ENCODE results near the gene C1orf226.
"Not testable (repeated sequence)": the region's sequence is repeated elsewhere in the genome, so short reads cannot be mapped to it uniquely, and the experiment has no call there.

Gene C1orf226

DNA sequence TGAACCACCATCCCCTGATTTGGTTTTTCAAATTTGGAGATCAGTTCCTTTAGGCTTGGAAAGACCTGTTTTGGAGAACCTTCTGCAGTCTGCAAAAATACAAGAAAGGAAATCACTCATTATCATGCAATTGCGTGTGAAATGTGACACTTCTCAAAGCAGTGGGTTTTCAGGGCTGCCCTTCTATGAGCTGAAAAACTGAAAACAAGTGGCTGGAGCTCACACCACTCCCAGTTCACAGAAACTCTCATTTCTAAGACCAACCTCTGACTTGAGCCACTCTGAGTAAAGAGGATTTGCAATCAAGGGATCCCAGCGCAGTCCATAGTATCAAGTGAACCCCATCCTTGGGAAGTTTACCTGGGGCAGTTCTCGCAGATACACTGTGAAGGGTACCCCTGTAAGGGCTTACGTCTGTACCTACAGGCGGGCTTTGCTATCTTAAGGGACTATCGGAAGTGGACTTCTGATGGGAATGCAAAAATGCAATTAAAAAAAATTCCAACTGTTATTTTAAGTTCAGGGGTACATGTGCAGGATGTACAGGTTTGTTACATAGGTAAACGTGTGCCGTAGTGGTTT lies 17.6 kb downstream of the C1orf226 start:
- DNase-seq, result no peak
- no peaks in the 10 kb centered on the region for H3K9me3 Mint-ChIP-seq
- H3K27ac Mint-ChIP-seq, result no peak overlapping the region
- no peaks in the 10 kb centered on the region for H3K4me1 Mint-ChIP-seq
- H3K36me3 Mint-ChIP-seq (ENCODE audit: low read depth), result no peaks in the 10 kb centered on the region
- no peak for ATAC-seq
- peaks cover 17% of the 10 kb centered on the region for H3K27me3 Mint-ChIP-seq
- H3K4me3 Mint-ChIP-seq, result no peak overlapping the region

DNA sequence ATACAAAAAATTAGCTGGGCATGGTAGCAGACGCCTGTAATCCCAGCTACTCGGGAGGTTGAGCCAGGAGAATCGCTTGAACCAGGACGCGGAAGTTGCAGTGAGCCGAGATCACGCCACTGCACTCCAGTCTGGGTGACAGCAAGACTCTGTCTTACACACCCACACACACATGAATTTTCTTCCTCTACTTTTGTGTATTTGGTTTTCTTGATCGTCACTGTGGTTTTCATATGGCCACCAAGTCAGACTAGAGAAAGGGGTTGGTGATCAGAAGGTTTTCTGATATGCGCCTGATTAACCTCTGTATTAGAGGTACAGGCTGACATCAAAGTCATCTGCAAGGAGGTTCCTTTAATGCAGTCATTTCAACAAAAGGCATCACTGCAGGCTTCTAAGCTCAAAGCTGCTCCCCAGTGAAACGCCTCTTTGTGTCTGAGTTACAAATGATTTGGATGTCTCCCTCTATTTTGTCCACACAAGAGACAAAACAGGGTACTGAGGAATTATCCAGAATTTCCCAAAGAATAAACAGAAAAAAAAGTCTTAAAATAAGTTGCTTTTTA lies 19.3 kb downstream of the C1orf226 start:
- Mint-ChIP-seq H3K27me3 (peaks cover 17% of the 10 kb centered on the region), H3K27ac (no peak overlapping the region), H3K4me3 (no peak overlapping the region), H3K4me1 (no peaks in the 10 kb centered on the region), H3K9me3 (no peaks in the 10 kb centered on the region), H3K36me3 (ENCODE audit: low read depth) (no peaks in the 10 kb centered on the region)
- ATAC-seq (no peak), DNase-seq (no peak)

DNA sequence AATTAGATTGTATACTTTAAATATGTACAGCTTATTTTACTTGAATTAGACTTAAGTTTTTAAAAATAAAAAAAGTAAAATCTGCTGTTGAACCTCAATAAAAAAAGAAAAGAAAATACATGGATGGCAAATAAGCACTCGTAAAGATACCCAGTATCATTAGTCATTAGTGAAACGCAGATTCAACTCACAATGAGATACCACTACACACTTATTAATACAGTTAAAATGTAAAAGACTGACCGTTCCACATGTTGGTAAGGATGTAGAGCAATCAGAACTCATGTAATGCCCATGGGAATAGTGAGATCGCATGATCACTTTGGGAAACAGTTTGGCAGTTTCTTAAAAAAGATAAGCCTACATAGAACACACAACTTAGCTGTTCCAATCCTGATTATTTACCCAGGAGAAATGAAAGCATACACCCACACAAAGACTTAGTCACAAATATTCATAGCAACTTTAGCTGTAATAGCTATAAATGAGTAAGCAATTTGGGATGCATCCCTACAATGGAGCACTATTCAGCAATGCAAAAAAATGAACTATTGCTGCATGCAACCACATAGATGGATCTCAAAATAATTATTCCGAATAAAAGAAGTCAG lies 23.1 kb downstream of the C1orf226 start:
- Mint-ChIP-seq H3K4me3 (no peak overlapping the region), H3K27ac (no peak overlapping the region), H3K36me3 (ENCODE audit: low read depth) (no peaks in the 10 kb centered on the region), H3K27me3 (peaks cover 8% of the 10 kb centered on the region), H3K4me1 (no peaks in the 10 kb centered on the region), H3K9me3 (no peaks in the 10 kb centered on the region)
- no peak for DNase-seq
- ATAC-seq, result no peak

DNA sequence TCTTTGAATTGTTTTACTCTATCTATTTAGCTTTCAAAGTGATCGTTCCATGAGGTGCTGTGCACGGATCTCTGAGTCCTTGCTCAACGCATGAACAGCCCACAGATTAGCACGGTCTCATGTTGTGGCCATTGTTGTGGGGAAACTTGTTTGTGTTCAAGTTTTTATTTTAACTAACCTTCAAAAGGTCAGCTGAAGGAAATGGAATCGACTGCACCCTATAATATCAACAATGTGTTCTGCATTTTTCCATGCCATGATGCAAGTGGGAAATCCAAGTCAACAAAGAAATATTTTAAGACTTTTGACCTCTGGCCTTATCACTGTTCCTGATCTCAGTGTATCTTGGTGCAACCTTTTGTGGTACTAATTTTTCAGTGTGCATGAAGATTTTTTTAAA lies 24.3 kb downstream of the C1orf226 start:
- DNase-seq (no peak), ATAC-seq (no peak)
- Mint-ChIP-seq H3K9me3 (no peaks in the 10 kb centered on the region), H3K27ac (no peak overlapping the region), H3K4me3 (no peak overlapping the region), H3K27me3 (peaks cover 7% of the 10 kb centered on the region), H3K4me1 (no peaks in the 10 kb centered on the region), H3K36me3 (ENCODE audit: low read depth) (no peaks in the 10 kb centered on the region)

DNA sequence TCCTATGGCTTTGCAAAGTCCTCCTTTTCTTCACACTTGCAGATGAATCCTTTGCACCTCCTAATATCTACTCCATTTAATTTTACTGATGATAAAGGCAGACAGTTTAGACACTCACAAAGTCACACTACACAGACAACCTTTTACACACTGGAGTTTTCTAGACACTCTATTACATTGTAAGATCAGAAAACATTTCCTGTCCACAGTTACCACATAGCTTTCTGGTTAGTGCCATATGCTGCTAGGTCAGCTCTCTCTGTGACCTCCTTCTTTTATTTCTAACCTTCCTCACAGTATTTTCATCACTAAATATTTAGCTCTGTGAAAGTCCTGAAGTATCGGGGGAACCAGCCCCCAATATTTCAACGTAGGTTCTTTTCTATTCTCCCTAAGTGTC lies 25.3 kb downstream of the C1orf226 start:
- no peaks in the 10 kb centered on the region for H3K4me1 Mint-ChIP-seq
- no peaks in the 10 kb centered on the region for H3K36me3 Mint-ChIP-seq (ENCODE audit: low read depth)
- no peaks in the 10 kb centered on the region for H3K9me3 Mint-ChIP-seq
- no peak overlapping the region for H3K27ac Mint-ChIP-seq
- DNase-seq (no peak), ATAC-seq (no peak)
- H3K4me3 Mint-ChIP-seq, result no peak overlapping the region
- peaks cover 9% of the 10 kb centered on the region for H3K27me3 Mint-ChIP-seq

DNA sequence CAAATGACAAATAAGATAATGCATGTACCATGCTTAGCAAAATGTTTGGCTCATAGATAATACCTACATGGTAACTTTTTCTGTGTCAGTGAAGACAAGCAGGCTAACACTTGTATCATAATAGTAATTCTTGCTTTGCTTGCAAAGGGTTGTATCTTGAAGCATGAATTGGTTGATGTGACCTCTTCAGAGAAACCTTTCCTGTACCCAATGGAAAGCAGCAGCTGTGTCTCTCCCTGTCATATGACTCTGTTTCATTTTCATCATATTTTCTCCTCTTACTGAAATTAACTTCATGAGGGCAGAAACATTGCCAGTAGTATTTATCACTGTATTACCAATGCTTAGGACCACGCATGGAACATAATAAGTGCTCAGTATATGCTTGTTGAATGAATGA lies 26.0 kb downstream of the C1orf226 start:
- DNase-seq (no peak), ATAC-seq (no peak)
- H3K36me3 Mint-ChIP-seq (ENCODE audit: low read depth), result no peaks in the 10 kb centered on the region
- no peak overlapping the region for H3K27ac Mint-ChIP-seq
- H3K27me3 Mint-ChIP-seq, result peaks cover 7% of the 10 kb centered on the region
- no peaks in the 10 kb centered on the region for H3K9me3 Mint-ChIP-seq
- no peak overlapping the region for H3K4me3 Mint-ChIP-seq
- no peaks in the 10 kb centered on the region for H3K4me1 Mint-ChIP-seq

DNA sequence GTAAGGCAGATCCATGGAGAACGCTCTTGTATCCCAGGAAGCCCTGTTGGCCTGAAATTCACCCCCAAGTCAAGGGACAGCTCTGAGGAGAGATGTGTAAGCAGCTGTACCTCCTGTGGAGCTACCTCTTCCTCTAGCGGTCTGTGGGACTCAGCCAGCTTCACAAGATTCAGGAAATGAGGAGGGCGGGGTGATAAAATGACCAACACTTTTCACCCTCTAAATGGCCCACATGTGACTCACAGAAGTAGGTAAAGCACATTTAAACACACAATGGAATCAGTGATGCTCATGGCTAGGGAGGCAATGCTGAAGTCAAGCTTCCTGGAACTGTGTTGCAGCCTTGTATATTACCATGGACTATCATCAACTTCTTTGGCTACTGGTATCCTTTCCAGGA lies 30.5 kb downstream of the C1orf226 start, which contains the start of gene SH2D1B:
TSS of gene SH2D1B (minus strand) at position 135 of the 400 bp plus-strand sequence. CDS start at position 15, 120 bp downstream.
- ATAC-seq (no peak), DNase-seq (no peak)
- Mint-ChIP-seq H3K9me3 (no peaks in the 10 kb centered on the region), H3K27ac (no peak within 1 kb of the TSS), H3K4me1 (no peaks in the 10 kb centered on the region), H3K36me3 (ENCODE audit: low read depth) (no peaks in the 10 kb centered on the region), H3K4me3 (peak within 1 kb of the TSS; percentile 57), H3K27me3 (peaks cover 12% of the 10 kb centered on the region)

DNA sequence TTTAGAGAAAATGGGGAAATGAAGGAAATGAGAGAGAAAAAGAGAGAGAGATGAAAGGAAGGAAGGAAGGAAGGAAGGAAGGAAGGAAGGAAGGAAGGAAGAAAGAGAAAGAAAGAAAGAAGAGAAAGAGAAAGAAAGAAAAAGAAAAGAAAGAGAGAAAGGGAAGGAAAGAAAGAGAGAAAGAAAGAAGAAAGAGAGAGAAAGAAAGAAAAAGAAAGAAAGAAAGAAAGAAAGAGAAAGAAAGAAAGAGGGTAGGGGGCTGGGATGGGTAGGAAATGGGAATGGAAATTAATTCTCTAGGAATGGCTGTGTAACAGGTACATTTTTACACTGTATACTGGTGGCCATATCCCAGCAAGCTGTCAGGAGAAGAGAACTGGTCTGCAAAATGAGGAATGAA lies 34.7 kb downstream of the C1orf226 start:
- ATAC-seq (no peak), DNase-seq (no peak)
- no peak overlapping the region for H3K27ac Mint-ChIP-seq
- H3K36me3 Mint-ChIP-seq (ENCODE audit: low read depth), result no peaks in the 10 kb centered on the region
- no peaks in the 10 kb centered on the region for H3K4me1 Mint-ChIP-seq
- no peak overlapping the region for H3K4me3 Mint-ChIP-seq
- H3K9me3 Mint-ChIP-seq, result no peaks in the 10 kb centered on the region
- H3K27me3 Mint-ChIP-seq, result peaks cover 15% of the 10 kb centered on the region

DNA sequence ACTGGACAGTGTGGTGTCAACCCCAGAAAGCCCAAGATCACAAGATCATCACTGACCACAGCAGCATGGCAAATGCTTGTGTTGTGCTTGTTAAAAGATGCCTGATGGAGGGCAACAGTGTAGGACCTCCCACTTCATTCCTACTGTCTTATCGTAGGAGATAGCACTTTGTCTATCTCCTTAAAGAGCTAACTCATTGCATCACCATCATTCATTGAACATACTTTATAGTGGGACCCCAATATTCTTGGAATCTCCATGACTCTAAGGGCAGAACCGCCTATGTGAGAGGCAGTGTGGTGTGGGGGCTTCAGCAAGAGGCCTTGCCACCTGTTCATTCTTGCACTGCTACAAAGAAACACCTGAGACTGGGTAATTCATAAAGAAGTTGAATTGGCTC lies 35.4 kb downstream of the C1orf226 start:
- no peaks in the 10 kb centered on the region for H3K36me3 Mint-ChIP-seq (ENCODE audit: low read depth)
- H3K4me1 Mint-ChIP-seq, result no peaks in the 10 kb centered on the region
- H3K4me3 Mint-ChIP-seq, result no peak overlapping the region
- peaks cover 12% of the 10 kb centered on the region for H3K27me3 Mint-ChIP-seq
- ATAC-seq, result no peak
- no peaks in the 10 kb centered on the region for H3K9me3 Mint-ChIP-seq
- no peak overlapping the region for H3K27ac Mint-ChIP-seq
- DNase-seq, result no peak

DNA sequence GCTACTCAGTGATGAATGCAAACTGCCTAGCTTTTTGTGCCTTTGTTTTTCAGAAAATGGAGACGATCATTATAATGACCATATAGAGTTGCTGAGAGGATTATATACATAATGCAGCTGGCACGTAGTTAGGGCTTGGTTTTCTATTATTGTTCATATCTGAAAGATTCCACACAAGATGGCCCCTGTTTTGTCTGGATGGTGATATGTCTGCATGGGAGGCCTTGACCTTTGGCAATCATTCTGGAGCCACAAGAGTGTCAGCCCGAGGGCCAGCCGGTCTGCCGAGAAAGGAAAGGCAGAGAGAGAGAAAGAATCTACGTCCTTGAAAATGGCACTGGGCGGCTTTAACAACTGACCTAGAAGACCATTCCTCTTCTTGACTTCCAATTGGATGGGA lies 36.1 kb downstream of the C1orf226 start:
- Mint-ChIP-seq H3K36me3 (ENCODE audit: low read depth) (no peaks in the 10 kb centered on the region), H3K27ac (no peak overlapping the region), H3K9me3 (no peaks in the 10 kb centered on the region), H3K27me3 (peaks cover 13% of the 10 kb centered on the region), H3K4me1 (no peaks in the 10 kb centered on the region), H3K4me3 (no peak overlapping the region)
- ATAC-seq (no peak), DNase-seq (no peak)

DNA sequence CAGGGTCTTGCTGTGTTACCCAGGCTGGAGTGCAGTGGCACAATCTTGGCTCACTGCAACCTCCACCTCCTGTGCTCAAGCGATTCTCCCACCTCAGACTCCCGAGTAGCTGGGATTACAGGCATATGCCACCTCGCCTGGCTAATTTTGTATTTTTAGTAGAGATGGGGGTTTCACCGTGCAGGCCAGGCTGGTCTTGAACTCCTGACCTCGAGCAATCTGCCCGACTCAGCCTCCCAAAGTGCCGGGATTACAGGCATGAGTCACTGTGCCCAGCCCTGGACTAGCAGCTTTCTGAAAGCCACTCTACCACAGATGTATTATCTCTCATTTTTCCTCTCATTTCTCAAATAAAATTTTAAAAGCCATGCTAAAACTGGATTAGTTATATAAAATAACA lies 37.1 kb downstream of the C1orf226 start:
- peaks cover 17% of the 10 kb centered on the region for H3K27me3 Mint-ChIP-seq
- DNase-seq; ATAC-seq; H3K27ac Mint-ChIP-seq; H3K4me3 Mint-ChIP-seq; H3K36me3 Mint-ChIP-seq (ENCODE audit: low read depth); H3K9me3 Mint-ChIP-seq; H3K4me1 Mint-ChIP-seq: not testable (repeated sequence)

DNA sequence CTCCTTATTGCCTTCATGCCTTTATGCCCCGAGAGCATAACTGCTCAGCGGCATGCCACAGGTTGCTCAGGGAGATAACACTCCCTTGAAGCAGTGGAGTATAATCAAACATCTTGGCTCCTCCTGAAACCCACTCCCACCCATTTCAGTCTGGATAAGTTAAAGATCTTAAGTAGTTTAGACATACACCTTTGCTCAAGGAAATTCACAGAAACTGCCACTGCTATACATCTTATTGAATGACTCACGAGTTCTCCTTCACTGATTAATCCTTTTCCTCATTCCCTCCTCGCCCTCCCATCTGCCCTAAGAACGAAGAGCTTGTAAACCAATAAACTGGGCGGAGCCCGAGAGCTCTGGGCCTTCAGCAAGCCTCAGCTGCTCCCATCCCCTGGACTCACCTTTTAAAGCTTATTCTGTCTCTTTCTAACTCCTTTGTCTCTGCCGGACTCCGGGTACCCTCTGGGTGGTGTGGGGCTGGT lies 38.0 kb downstream of the C1orf226 start:
- not testable (repeated sequence) for H3K27ac Mint-ChIP-seq; H3K4me1 Mint-ChIP-seq; H3K9me3 Mint-ChIP-seq; H3K4me3 Mint-ChIP-seq; DNase-seq; ATAC-seq; H3K36me3 Mint-ChIP-seq (ENCODE audit: low read depth)
- H3K27me3 Mint-ChIP-seq, result peaks cover 19% of the 10 kb centered on the region

DNA sequence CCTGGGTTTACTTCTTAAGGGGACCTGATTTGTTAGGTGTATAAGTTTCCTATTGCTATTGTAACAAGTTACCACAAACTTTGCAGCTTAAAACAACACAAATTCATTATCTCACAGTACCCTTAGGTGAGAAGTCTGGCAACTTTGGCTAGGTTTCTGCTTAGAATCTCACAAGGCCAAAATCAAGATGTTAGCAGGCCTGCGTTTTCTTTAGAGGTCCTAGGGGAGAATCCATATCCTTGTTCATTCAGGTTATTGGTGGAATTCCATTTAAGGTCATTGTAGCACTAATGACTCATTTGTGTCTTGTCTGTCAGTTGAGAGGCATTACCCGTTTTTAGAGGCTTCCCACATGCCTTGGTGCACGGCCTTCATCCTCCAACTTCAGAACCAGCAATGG lies 38.6 kb downstream of the C1orf226 start:
- Mint-ChIP-seq H3K4me3 (no peak overlapping the region), H3K4me1 (peaks cover 4% of the 10 kb centered on the region), H3K27me3 (peaks cover 19% of the 10 kb centered on the region), H3K27ac (no peak overlapping the region), H3K9me3 (no peaks in the 10 kb centered on the region), H3K36me3 (ENCODE audit: low read depth) (no peaks in the 10 kb centered on the region)
- ATAC-seq (no peak), DNase-seq (no peak)

DNA sequence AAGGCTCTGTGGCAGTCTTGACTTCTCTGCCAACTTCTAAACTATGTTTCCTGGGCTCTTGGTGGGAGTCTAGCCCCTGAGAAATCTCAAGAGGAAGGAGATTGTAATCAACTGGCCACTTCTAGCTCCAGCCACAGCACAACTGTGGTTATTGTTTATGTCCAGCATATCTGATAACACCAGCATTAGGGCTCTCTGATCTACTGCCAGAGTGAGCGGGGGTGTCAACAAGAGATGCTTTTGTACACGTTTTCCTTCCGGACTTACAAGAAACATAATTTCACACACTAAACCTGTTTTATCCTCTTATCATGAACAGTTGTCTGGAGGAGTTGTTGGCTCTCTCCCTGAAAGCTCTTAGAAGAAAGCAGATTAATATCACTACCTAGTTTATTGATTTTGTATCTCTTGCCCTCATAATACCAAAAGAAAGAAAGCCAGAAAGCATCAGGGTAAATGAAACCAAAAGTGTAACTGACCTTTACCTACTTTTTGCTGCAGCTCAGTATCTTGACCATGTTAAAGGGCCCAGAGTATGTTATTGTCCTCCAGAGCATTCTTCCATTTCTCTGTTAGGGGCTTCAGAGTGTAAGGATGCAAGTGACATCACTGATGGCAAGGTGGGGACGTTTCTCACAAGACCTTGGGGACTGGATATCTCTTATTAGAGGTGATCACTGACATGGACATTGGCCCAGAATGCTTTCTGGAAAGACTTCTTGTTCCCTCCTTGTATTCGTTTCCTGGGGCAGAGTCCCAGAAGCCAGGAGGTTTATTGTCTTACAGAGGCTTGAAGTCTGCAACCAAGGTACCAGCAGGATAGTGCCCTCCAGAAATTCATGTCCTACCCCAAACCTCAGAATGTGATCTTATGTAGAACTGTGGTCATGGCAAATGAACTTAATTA lies 40.0 kb downstream of the C1orf226 start:
- Mint-ChIP-seq H3K36me3 (ENCODE audit: low read depth) (no peaks in the 10 kb centered on the region), H3K27ac (no peak overlapping the region), H3K4me1 (peaks cover 4% of the 10 kb centered on the region), H3K27me3 (peaks cover 14% of the 10 kb centered on the region), H3K9me3 (no peaks in the 10 kb centered on the region), H3K4me3 (no peak overlapping the region)
- DNase-seq (no peak), ATAC-seq (no peak)

All from activated naive CD8-positive, alpha-beta T cell treated with anti-CD3 and anti-CD28 coated beads, Interleukin-2, amount 50 U/mL, for 24 hours (primary cell).